ENCODE measurements around the gene AGAP5.

DNA sequence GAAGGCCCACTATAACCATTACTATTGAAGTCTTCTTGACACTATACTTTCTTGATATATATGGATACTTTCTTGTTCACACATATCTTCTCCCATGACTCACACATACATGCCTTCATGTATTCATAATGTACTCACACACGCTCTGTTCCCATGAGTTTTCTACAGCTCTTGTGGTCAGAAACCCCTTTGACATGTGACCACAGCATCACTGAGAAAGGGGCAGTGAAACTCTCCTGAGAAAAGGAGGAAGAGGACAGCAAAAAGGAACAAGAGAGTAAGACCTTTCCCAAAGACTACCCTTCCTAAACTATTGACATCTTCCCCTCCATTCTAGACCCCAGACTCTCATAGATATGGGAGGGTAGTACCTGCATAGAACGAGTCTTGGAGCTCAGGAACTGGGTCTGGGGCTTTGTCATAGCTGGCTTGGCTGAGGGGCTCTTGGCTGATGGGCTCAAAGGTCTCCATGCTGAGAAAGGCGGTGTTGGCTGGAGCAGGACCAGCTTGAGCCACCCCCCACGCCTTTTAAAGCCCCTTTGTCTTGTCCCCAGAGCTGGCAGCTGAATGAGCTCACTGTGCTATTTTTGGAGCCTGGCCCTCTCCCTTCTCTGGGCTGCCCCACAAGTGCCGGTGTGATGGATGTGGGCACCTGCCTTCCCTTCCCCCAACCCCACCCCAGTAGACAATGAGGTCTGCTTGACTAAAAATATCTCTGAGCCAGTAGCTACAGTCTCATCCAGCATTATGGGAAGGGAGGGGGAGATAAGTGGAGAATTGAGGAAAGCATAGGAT lies 47.2 kb downstream of the AGAP5 start:
- no peak for TF ChIP-seq EZH2 (optimal IDR thresholded peaks at IDR 0.05; ENCODE audit: low read depth, low read length)
- no peak for TF ChIP-seq CTCF (IDR thresholded peaks at IDR 0.05; ENCODE audit: low read length)

Measured in MM.1S (cell line).